ENCODE measurements around the gene ZNF568.

ZNF568 gene

DNA sequence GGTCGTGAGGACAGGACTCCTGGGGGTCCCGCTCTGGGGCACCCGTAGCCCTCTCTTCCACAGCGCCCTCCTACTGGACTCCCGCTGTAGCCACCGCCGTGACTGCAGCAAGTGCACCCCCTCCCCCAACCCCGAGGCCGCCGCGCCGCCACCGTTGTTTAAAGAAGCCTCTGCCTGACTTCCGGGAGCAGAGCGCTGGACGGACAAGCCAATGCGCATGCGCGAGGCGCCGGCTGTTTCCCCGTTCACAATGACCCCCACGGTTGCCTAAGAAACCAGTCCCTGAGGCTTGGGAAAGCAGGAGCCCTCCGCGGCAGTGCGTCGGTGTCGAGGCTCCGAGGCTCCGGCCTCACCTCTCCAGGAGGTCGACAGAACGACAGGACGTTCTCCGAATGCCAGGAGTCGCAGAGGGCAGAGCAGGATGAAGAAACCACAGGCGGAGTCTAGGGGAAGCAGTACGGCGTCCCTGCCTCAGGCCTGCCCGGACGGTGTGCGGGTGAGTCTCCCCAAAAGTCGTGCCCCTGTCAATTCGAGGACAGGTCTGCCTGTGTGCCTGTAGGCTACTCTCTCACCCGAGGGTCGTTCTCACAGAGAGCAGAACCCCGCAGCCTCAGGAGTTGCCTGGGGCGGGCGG lies 91.6 kb downstream of the ZNF568 start:
- DNase-seq: no peak

DNA sequence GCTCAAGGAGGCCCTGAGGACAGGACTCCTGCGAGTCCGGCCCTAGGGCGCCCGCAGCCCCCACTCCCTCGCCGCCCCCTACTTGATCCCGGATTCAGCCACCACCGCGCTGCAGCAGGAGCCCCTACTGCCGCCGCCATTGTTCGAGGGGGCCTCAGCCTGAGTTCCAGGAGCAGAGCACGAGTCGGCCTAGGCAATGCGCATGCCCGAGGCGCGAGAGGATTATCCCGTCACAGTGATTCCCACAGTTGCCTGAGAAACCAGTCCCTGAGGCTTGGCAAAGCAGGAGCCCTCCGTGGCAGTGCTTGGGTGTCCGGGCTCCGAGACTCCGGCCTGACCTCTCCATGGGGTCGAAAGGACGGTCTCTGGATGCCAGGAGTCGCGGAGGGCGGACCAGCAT lies 93.7 kb downstream of the ZNF568 start:
- peak; percentile 11 for DNase-seq

DNA sequence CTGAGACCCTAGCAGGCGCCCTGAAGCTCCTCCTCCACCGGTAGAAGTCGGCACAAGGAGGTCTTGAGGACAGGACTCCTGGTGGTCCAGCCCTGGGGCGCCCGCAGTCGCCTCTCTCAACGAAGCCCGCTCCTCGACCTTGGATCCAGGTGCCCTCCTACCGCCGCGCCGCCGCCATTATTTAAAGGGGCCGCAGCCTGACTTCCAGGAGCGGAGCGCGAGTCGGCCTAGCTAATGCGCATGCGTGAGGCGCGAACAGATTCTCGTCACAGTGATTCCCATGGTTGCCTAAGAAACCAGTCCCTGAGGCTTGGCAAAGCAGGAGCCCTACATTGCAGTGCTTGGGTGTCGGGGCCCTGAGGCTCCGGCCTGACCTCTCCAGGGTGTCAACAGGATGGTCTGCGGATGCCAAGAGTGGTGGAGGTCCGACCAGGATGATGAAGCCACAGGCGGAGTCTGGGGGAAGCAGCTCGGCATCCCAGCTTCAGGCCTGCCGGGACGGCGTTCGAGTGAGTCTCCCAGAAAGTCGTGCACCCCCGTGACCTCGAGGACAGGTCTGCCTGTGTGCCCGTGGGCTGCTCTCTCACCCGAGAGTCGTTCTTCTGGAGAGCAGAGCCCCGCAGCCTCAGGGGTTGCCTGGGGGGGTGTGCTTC lies 96.1 kb downstream of the ZNF568 start:
- DNase-seq: no peak

DNA sequence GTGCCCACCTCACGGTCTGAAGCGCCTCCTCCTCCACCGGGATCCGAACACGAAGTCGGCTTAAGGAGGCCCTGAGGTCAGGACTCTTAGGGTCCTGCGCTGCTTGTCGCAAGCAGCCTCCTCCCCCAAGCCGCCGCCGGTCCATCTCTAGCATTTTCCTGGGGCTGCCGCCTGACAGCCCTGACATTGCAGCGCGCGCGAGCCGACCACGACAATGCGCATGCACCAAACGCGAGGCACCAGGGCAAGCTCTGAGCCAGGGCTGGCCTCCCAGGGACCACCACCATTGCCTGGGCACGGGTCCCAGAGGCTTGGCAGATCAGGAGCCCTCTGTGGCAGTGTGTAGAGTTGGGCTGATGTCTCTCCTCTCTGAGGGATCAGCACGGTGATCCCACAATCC lies 98.3 kb downstream of the ZNF568 start:
- no peak for DNase-seq

DNA sequence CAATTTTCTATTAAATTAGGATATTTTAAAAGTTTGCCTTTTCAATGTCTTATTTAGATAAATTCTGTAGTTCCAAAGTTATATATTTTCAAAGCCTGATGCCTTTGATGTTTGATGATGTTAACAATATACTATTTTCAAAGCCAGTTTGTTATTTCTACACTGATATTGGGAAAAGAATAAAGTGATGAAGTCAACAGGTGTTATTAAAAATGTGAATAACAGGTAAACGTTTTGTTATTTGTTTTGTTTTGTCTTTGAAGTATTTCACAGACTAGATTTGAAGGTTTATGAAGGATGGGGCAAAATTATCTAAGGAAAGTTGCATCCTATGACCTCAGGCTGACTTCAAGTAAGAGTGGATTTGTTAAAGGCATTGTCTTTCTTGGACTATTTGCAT lies 129.0 kb downstream of the ZNF568 start:
- no peak for DNase-seq
